ENCODE results near the gene TRIM3. TPM values are rescaled to one million over a fixed set of nuclear protein-coding genes. Genes with fewer than 3 reads are reported as not detected.

TRIM3 gene
- total and polyA plus RNA-seq, 2 of the 4 experiments (the other 2 are of a cell fraction): 13.8 to 22.3 TPM

DNA sequence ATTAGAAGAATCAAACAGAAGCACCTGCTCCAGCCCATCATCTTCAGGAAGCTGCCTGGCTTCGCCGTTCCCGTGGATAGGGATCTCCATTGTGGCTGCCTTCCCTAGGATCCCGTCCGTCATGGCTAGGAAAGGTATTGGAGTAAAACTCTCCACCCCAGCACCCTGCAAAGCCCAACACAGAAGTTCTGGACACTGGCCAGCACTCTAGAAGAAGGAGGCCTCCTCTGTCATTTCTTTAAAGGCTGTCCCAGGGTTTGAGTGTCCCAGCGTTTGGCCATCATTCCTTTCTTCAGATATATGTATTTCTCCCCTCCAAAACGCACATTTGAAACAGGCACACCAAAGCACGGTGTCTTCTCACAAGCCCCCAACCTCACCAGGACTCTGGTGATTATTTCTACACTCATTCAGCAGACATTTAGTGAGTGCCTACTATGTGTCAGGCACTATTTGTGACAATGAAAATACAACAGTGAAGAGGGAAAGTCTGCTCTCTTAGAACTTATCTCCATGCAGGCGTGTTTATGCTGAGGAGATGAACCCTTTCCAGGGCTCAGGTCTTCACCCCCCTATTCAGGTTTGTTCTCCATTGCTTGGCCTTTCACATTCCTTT, 6.7 kb upstream of the TRIM3 start:
- Histone ChIP-seq H3K4me1 (ENCODE audit: control insufficient read depth, insufficient read depth, low read length) (peaks cover 8% of the 10 kb centered on the region), H3K18ac (ENCODE audit: low read depth, low read length) (no peak overlapping the region), H3K4me2 (ENCODE audit: low read depth, low read length) (peak overlapping the region; percentile 92), H2AK9ac (replicated peaks; ENCODE audit: low read depth, low read length, poor library complexity) (peak overlapping the region; percentile 98), H2BK120ac (ENCODE audit: low read depth, low read length) (peak overlapping the region; percentile 21; the same call in 1 of the 2 replicates), H3K14ac (replicated peaks; ENCODE audit: low read depth, low read length) (peak overlapping the region; percentile 91), H3K9me3 (ENCODE audit: control insufficient read depth, insufficient read depth, low read length) (no peaks in the 10 kb centered on the region), H3K9ac (ENCODE audit: low read depth, low read length) (peak overlapping the region; percentile 95), H3K23ac (ENCODE audit: low read depth, low read length) (peak overlapping the region; percentile 85), H3K36me3 (ENCODE audit: control insufficient read depth, insufficient read depth, low read length) (peaks cover 36% of the 10 kb centered on the region), H3K4ac (ENCODE audit: low read depth, low read length) (peak overlapping the region; percentile 93), H2AK5ac (ENCODE audit: low read depth, low read length) (peak overlapping the region; percentile 93), H4K8ac (ENCODE audit: low read depth in 2 of 2, low read length in 2 of 2) (peak overlapping the region; percentile 45 to 96; a peak in 3 of 4 replicates), H2BK5ac (ENCODE audit: low read depth, low read length, poor library complexity, severe bottlenecking) (no peak overlapping the region), H2AFZ (replicated peaks; ENCODE audit: low read length, poor library complexity) (peak overlapping the region; percentile 96), H3K4me3 (ENCODE audit: insufficient read depth, low read depth, low read length) (peak overlapping the region; percentile 82), H3K27ac (ENCODE audit: insufficient read depth, low read length) (peak overlapping the region; percentile 83), H4K20me1 (ENCODE audit: insufficient read depth, low read length) (peaks cover 10% of the 10 kb centered on the region), H2BK15ac (ENCODE audit: low read depth, low read length) (0 out of 3 replicates have a peak overlapping the region, but pooled peaks have one; percentile 2), H3K27me3 (ENCODE audit: control insufficient read depth, insufficient read depth, low read length) (no peaks in the 10 kb centered on the region), H4K5ac (ENCODE audit: low read depth, low read length) (peak overlapping the region; percentile 62), H2BK20ac (ENCODE audit: low read depth, low read length) (no peak overlapping the region), H3K56ac (ENCODE audit: extremely low read depth, insufficient read depth, low read length) (peak overlapping the region; percentile 45), H3K9me1 (ENCODE audit: insufficient read depth, low read length) (peaks cover 9% of the 10 kb centered on the region; the same call in 1 of the 2 replicates), H3K79me1 (ENCODE audit: low read depth in 1 of 2, low read length in 2 of 2) (peaks cover 39 to 62% of the 10 kb centered on the region in 2 experiments), H4K91ac (ENCODE audit: insufficient read depth, low read depth, low read length) (peak overlapping the region; percentile 78)
- ATAC-seq (ENCODE audit: low read depth) (no peak), DNase-seq (no peak)
- CTCF ChIA-PET: no interaction called here
- in situ Hi-C loops (cut with MboI; ENCODE audit: low sequenced_read_pairs) (no loop called here), dilution Hi-C loops (cut with HindIII; ENCODE audit: low sequenced_read_pairs, unreplicated experiment) (no loop called here), intact Hi-C loops (cut with micrococcal nuclease) (loop anchor here (5.0 kb wide), 2 partner anchors 122 to 202 kb away; partner anchors contain the start of genes ILK, MRPL17 and RRP8)
- WGBS, 2 experiments (ENCODE audit: extremely low coverage in 2 of 2, insufficient read length in 1 of 2): no CpG with 5 or more reads among the region's 9 CpGs
- POLR2A ChIA-PET (ENCODE audit: unreplicated experiment): no interaction called here
- BruUV-seq (replicated peaks): TSS peak; percentile 37
- TF ChIP-seq FOS (IDR thresholded peaks at IDR 0.05; ENCODE audit: low read depth, low read length): no peak
- no peak for TF ChIP-seq RCOR1 (IDR thresholded peaks at IDR 0.05; ENCODE audit: insufficient replicate concordance, low read length)
- TF ChIP-seq MXI1 (IDR thresholded peaks at IDR 0.05; ENCODE audit: borderline replicate concordance, low read depth, low read length): no peak
- TF ChIP-seq SMC3 (IDR thresholded peaks at IDR 0.05; ENCODE audit: low read depth, low read length): no peak
- TF ChIP-seq, protein P1, sequence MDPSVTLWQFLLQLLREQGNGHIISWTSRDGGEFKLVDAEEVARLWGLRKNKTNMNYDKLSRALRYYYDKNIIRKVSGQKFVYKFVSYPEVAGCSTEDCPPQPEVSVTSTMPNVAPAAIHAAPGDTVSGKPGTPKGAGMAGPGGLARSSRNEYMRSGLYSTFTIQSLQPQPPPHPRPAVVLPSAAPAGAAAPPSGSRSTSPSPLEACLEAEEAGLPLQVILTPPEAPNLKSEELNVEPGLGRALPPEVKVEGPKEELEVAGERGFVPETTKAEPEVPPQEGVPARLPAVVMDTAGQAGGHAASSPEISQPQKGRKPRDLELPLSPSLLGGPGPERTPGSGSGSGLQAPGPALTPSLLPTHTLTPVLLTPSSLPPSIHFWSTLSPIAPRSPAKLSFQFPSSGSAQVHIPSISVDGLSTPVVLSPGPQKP (IDR thresholded peaks at IDR 0.05; ENCODE audit: borderline replicate concordance, low read depth, low read length): no peak
- TF ChIP-seq RAD21 (IDR thresholded peaks at IDR 0.05; ENCODE audit: low read length): no peak
